ENCODE data around the gene DNAJC5. TPM values are rescaled to one million over a fixed set of nuclear protein-coding genes. Genes with fewer than 3 reads are reported as not detected.

The DNAJC5 gene
- total and polyA plus RNA-seq, 2 donors (not counting 3 experiments of a cell fraction or from before 2014, with no cell fraction given): 44.7 to 60.3 TPM

DNA sequence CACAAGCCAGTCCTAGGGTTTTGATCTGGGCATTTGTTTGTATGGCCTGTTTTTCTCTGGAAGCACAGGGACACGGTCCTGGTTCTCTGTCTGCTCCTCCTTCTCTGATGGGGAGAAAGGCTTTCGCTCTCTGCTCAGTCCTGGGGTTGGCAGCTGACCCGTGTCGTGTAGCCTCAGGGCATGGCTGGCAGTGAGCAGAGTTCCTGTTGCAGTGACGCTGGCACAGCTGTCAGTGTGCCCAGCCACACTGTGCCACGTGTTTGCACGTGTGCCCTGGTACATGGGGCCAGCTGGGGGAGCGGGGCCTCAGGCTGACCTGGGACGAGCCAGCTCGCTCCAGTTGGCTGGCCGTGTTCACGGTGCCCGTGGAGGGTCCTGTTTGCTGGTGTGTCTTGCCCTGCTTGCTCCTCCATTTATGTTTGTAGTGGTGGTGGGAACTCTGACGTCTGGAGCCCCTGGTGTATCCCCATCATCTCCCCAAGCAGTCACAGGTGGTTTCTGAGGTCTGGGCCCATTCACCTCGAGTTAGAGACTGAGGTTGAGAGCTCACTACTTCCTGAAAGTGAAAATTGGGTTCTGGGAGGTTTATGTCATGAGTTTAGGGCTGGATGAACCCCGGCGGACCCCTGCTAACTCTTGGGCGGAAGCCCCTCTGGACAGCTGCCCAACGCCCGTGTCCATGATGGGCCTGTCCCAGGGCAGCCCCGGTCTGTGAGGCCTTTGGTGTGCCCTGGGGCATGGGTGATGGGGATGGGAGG is 10.2 kb upstream of the DNAJC5 start:
- H3K27ac ChIP-seq (ENCODE audit: insufficient read depth, low read depth, low read length): no peak overlapping the region
- no peak overlapping the region for H3K4me3 ChIP-seq (replicated peaks in 1 of 3; ENCODE audit: insufficient read depth in 1 of 3, low read depth in 1 of 3, low read length in 3 of 3)
- H3K9me1 ChIP-seq (replicated peaks; ENCODE audit: control insufficient read depth, extremely low read depth, insufficient read depth, low read length): no peaks in the 10 kb centered on the region
- H3K79me2 ChIP-seq (ENCODE audit: control insufficient read depth, insufficient read depth, low read length): peaks cover 10% of the 10 kb centered on the region
- POLR2A ChIA-PET: interaction anchor here (1.0 kb wide), 1 partner anchor 20 kb away, joined by 3 read pairs; the partner anchor contains the start of gene TPD52L2
- H3K4me2 ChIP-seq (ENCODE audit: insufficient read depth, low read length): no peak overlapping the region
- DNase-seq (ENCODE audit: low read depth, low spot score) (no peak), FAIRE-seq (no peak)
- H3K36me3 ChIP-seq (ENCODE audit: control insufficient read depth in 2 of 2, extremely low read depth in 1 of 2, insufficient read depth in 2 of 2, low read length in 2 of 2): peaks cover 6 to 66% of the 10 kb centered on the region in 2 experiments
- H4K20me1 ChIP-seq (replicated peaks; ENCODE audit: control insufficient read depth, extremely low read depth, insufficient read depth, low read length): no peaks in the 10 kb centered on the region
- no peak overlapping the region for H2AFZ ChIP-seq (ENCODE audit: low read depth, low read length)
- no peaks in the 10 kb centered on the region for H3K9me3 ChIP-seq (replicated peaks; ENCODE audit: control insufficient read depth, insufficient read depth, low read length)
- no peaks in the 10 kb centered on the region for H3K27me3 ChIP-seq (ENCODE audit: control insufficient read depth in 2 of 2, insufficient read depth in 2 of 2, low read length in 2 of 2)
- no peak for TF ChIP-seq MYC (IDR thresholded peaks at IDR 0.05; ENCODE audit: low read depth, low read length)
- TF ChIP-seq, protein P1, sequence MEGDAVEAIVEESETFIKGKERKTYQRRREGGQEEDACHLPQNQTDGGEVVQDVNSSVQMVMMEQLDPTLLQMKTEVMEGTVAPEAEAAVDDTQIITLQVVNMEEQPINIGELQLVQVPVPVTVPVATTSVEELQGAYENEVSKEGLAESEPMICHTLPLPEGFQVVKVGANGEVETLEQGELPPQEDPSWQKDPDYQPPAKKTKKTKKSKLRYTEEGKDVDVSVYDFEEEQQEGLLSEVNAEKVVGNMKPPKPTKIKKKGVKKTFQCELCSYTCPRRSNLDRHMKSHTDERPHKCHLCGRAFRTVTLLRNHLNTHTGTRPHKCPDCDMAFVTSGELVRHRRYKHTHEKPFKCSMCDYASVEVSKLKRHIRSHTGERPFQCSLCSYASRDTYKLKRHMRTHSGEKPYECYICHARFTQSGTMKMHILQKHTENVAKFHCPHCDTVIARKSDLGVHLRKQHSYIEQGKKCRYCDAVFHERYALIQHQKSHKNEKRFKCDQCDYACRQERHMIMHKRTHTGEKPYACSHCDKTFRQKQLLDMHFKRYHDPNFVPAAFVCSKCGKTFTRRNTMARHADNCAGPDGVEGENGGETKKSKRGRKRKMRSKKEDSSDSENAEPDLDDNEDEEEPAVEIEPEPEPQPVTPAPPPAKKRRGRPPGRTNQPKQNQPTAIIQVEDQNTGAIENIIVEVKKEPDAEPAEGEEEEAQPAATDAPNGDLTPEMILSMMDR (IDR thresholded peaks at IDR 0.05; ENCODE audit: extremely low read depth in 1 of 2, insufficient read depth in 1 of 2, low read depth in 1 of 2, low read length in 2 of 2): no peak
- TF ChIP-seq POLR2AphosphoS5 (IDR thresholded peaks at IDR 0.05; ENCODE audit: insufficient read depth, low read depth, low read length): no peak
- TF ChIP-seq FOS (IDR thresholded peaks at IDR 0.05; ENCODE audit: borderline replicate concordance, insufficient read depth, low read length): no peak
- TF ChIP-seq POLR2A (IDR thresholded peaks at IDR 0.05; ENCODE audit: low read depth, low read length): no peak
- TF ChIP-seq EZH2 (IDR thresholded peaks at IDR 0.05; ENCODE audit: borderline replicate concordance, low read depth, low read length, severe bottlenecking): no peak
- no peak for TF ChIP-seq JUN (IDR thresholded peaks at IDR 0.05; ENCODE audit: borderline replicate concordance, insufficient read depth, insufficient read length, low read depth)
- no peak for TF ChIP-seq GATA2 (IDR thresholded peaks at IDR 0.05; ENCODE audit: insufficient read depth, insufficient read length, low read depth, low read length)
- intact Hi-C loops (cut with micrococcal nuclease): no loop called here
- dilution Hi-C loops (cut with MboI; ENCODE audit: extremely low pct_ligation_motif_present, low sequenced_read_pairs): no loop called here
- H3K9ac ChIP-seq (replicated peaks; ENCODE audit: extremely low read depth, insufficient read depth, low read length): no peak overlapping the region
- no peaks in the 10 kb centered on the region for H3K4me1 ChIP-seq (ENCODE audit: control insufficient read depth, extremely low read depth, insufficient read depth, low read length)
- no TSS peak for BruUV-seq (replicated peaks)
- CTCF ChIA-PET: interaction anchor here (0.6 kb wide), 1 partner anchor 41 kb away, joined by 3 read pairs; no protein-coding TSS in a partner anchor
